Parietal lobe (tissue), 2 donors: ENCODE results near the gene TRIM7. TPM values are rescaled to one million over a fixed set of nuclear protein-coding genes. Genes with fewer than 3 reads are reported as not detected.

Experiments used
- small RNA-seq: library from RNA; depleted of rRNA; stranded (forward); fragments of <200 nt; gene quantifications from one replicate; pipeline ENCODE3, GENCODE V24; 2014; ENCODE audit warnings: low replicate concordance
- total RNA-seq: library from RNA; depleted of rRNA; stranded (reverse); fragments of >200 nt; gene quantifications from one replicate; pipeline ENCODE4 v1.2.3, GENCODE V29; 2014

Gene TRIM7
- total RNA-seq: 2.5 TPM

GRCh38 chr5:181204826-181205760, at the start of gene TRIM7:
Gene TRIM7 (minus strand): TSS chr5:181205196. CDS start chr5:181205110, 86 bp downstream.

GRCh38 chr5:181243564-181244343, 38.8 kb upstream of the TRIM7 start, which contains the start of gene RACK1:
Gene RACK1 (minus strand): TSS chr5:181243906. CDS start chr5:181243800, 106 bp downstream.

GRCh38 chr5:181223058-181223728, 18.2 kb upstream of the TRIM7 start, which contains the start of gene TRIM41:
Gene TRIM41 (plus strand): TSS chr5:181223281. CDS start chr5:181224000, 719 bp downstream.

GRCh38 chr5:181146927-181147636, 57.9 kb downstream of the TRIM7 start, which contains the start of gene OR2V2:
Gene OR2V2 (plus strand): TSS chr5:181147586. CDS start chr5:181154943, 7,357 bp downstream.

Small RNAs within 50 kb of the gene (small RNA-seq; reads per million reads assigned to genes)
- gene MIR4638 (not detected), gene SNORD95 (not detected), gene SNORD96A (not detected)

Other genes with a start within 250 kb of the TRIM7 start
- gene BTNL3, start 216.3 kb downstream of the TRIM7 start, total RNA-seq: not detected
- gene BTNL9, start 164.9 kb downstream of the TRIM7 start, total RNA-seq: 5.6 TPM
- gene OR2V1, start 74.0 kb downstream of the TRIM7 start, total RNA-seq: not detected
- gene OR2V2, start 57.6 kb downstream of the TRIM7 start, total RNA-seq: not detected
- gene TRIM41, start 18.1 kb upstream of the TRIM7 start, total RNA-seq: 13.5 TPM
- gene RACK1, start 38.7 kb upstream of the TRIM7 start, total RNA-seq: 2,435 TPM
- 21.9 TPM for gene TRIM52, start 55.9 kb upstream of the TRIM7 start, total RNA-seq
- not detected for gene OR4F3, start 162.1 kb upstream of the TRIM7 start, total RNA-seq